T-helper 1 cell treated with Interleukin-12 subunit alpha and Interleukin-12 subunit beta and Interleukin-4 antibody, amounts not matched to agents 30 μg/mL and 1 μg/mL, for 36 hours (primary cell): ENCODE measurements around the gene OTUB2.

Experiments
- H3K27ac Mint-ChIP-seq: one replicate; pipeline ENCODE4 v1.8.0; 2021; ENCODE audit warnings: mild to moderate bottlenecking, mixed read lengths
- H3K27me3 Mint-ChIP-seq: one replicate; pipeline ENCODE4 v1.8.0; 2021; ENCODE audit warnings: low read depth, mixed read lengths
- H3K36me3 Mint-ChIP-seq: one replicate; pipeline ENCODE4 v1.8.0; 2021; ENCODE audit warnings: low read depth, mixed read lengths
- H3K4me1 Mint-ChIP-seq: one replicate; pipeline ENCODE4 v1.8.0; 2021; ENCODE audit warnings: low read depth, mixed read lengths
- H3K4me3 Mint-ChIP-seq: one replicate; pipeline ENCODE4 v1.8.0; 2021; ENCODE audit warnings: mild to moderate bottlenecking, moderate library complexity, mixed read lengths
- H3K9me3 Mint-ChIP-seq: one replicate; pipeline ENCODE4 v1.8.0; 2021; ENCODE audit warnings: mixed read lengths

The OTUB2 gene

GRCh38 chr14:94036313-94037167 lies 10.4 kb downstream of the OTUB2 start:
- H3K4me3 Mint-ChIP-seq = no peak overlapping the region
- no peak overlapping the region for H3K27ac Mint-ChIP-seq
- H3K27me3 Mint-ChIP-seq = no peaks in the 10 kb centered on the region
- H3K9me3 Mint-ChIP-seq = no peaks in the 10 kb centered on the region
- peaks cover 6% of the 10 kb centered on the region for H3K4me1 Mint-ChIP-seq
- H3K36me3 Mint-ChIP-seq = no peaks in the 10 kb centered on the region

GRCh38 chr14:94037954-94038353 lies 11.8 kb downstream of the OTUB2 start:
- Mint-ChIP-seq H3K27ac (no peak overlapping the region), H3K9me3 (no peaks in the 10 kb centered on the region), H3K27me3 (no peaks in the 10 kb centered on the region), H3K4me3 (no peak overlapping the region), H3K36me3 (no peaks in the 10 kb centered on the region), H3K4me1 (peaks cover 6% of the 10 kb centered on the region)

GRCh38 chr14:94038510-94038909 lies 12.4 kb downstream of the OTUB2 start:
- peaks cover 6% of the 10 kb centered on the region for H3K4me1 Mint-ChIP-seq
- H3K9me3 Mint-ChIP-seq = no peaks in the 10 kb centered on the region
- H3K4me3 Mint-ChIP-seq = no peak overlapping the region
- H3K27ac Mint-ChIP-seq = no peak overlapping the region
- no peaks in the 10 kb centered on the region for H3K27me3 Mint-ChIP-seq
- H3K36me3 Mint-ChIP-seq = peaks cover under 1% of the 10 kb centered on the region

- peaks cover 6% of the 10 kb centered on the region for H3K4me1 Mint-ChIP-seq
- no peak overlapping the region for H3K4me3 Mint-ChIP-seq
- no peaks in the 10 kb centered on the region for H3K27me3 Mint-ChIP-seq
- peaks cover 2% of the 10 kb centered on the region for H3K36me3 Mint-ChIP-seq
- H3K27ac Mint-ChIP-seq = no peak overlapping the region
- no peaks in the 10 kb centered on the region for H3K9me3 Mint-ChIP-seq
Measured at GRCh38 chr14:94038921-94039629, 12.9 kb downstream of the OTUB2 start.

GRCh38 chr14:94040247-94040646 lies 14.1 kb downstream of the OTUB2 start:
- H3K4me1 Mint-ChIP-seq = peaks cover 6% of the 10 kb centered on the region
- peaks cover 2% of the 10 kb centered on the region for H3K36me3 Mint-ChIP-seq
- no peaks in the 10 kb centered on the region for H3K27me3 Mint-ChIP-seq
- no peak overlapping the region for H3K27ac Mint-ChIP-seq
- H3K9me3 Mint-ChIP-seq = no peaks in the 10 kb centered on the region
- H3K4me3 Mint-ChIP-seq = no peak overlapping the region

- peaks cover 5% of the 10 kb centered on the region for H3K36me3 Mint-ChIP-seq
- H3K27ac Mint-ChIP-seq = no peak overlapping the region
- no peaks in the 10 kb centered on the region for H3K9me3 Mint-ChIP-seq
- peaks cover 6% of the 10 kb centered on the region for H3K4me1 Mint-ChIP-seq
- no peaks in the 10 kb centered on the region for H3K27me3 Mint-ChIP-seq
- H3K4me3 Mint-ChIP-seq = no peak overlapping the region
Measured at GRCh38 chr14:94040796-94041195, 14.7 kb downstream of the OTUB2 start.

- Mint-ChIP-seq H3K9me3 (no peaks in the 10 kb centered on the region), H3K27me3 (no peaks in the 10 kb centered on the region), H3K27ac (peak overlapping the region; percentile 41), H3K4me1 (peaks cover 1% of the 10 kb centered on the region), H3K4me3 (no peak overlapping the region), H3K36me3 (peaks cover 5% of the 10 kb centered on the region)
Measured at GRCh38 chr14:94041551-94042346, 15.6 kb downstream of the OTUB2 start.

- Mint-ChIP-seq H3K27me3 (no peaks in the 10 kb centered on the region), H3K9me3 (no peaks in the 10 kb centered on the region), H3K4me3 (no peak overlapping the region), H3K4me1 (no peaks in the 10 kb centered on the region), H3K36me3 (peaks cover 5% of the 10 kb centered on the region), H3K27ac (peak overlapping the region; percentile 41)
Measured at GRCh38 chr14:94042433-94043091, 16.4 kb downstream of the OTUB2 start.

- Mint-ChIP-seq H3K4me3 (no peak overlapping the region), H3K36me3 (peaks cover 11% of the 10 kb centered on the region), H3K27ac (no peak overlapping the region), H3K9me3 (no peaks in the 10 kb centered on the region), H3K4me1 (no peaks in the 10 kb centered on the region), H3K27me3 (no peaks in the 10 kb centered on the region)
Measured at GRCh38 chr14:94043111-94043755, 17.1 kb downstream of the OTUB2 start.

- no peaks in the 10 kb centered on the region for H3K4me1 Mint-ChIP-seq
- H3K4me3 Mint-ChIP-seq = no peak overlapping the region
- H3K9me3 Mint-ChIP-seq = no peaks in the 10 kb centered on the region
- H3K27ac Mint-ChIP-seq = no peak overlapping the region
- no peaks in the 10 kb centered on the region for H3K27me3 Mint-ChIP-seq
- peaks cover 12% of the 10 kb centered on the region for H3K36me3 Mint-ChIP-seq
Measured at GRCh38 chr14:94043756-94044475, 17.8 kb downstream of the OTUB2 start.

GRCh38 chr14:94044476-94045091 lies 18.4 kb downstream of the OTUB2 start:
- H3K27ac Mint-ChIP-seq = no peak overlapping the region

GRCh38 chr14:94045101-94045500 lies 19.0 kb downstream of the OTUB2 start:
- H3K4me3 Mint-ChIP-seq = no peak overlapping the region
- H3K9me3 Mint-ChIP-seq = no peaks in the 10 kb centered on the region
- H3K36me3 Mint-ChIP-seq = peaks cover 20% of the 10 kb centered on the region
- H3K27ac Mint-ChIP-seq = peak overlapping the region; percentile 26
- H3K4me1 Mint-ChIP-seq = no peaks in the 10 kb centered on the region
- no peaks in the 10 kb centered on the region for H3K27me3 Mint-ChIP-seq

More at GRCh38 chr14:94044476-94045091, 18.4 kb downstream of the OTUB2 start:
- peaks cover 17% of the 10 kb centered on the region for H3K36me3 Mint-ChIP-seq
- H3K4me3 Mint-ChIP-seq = no peak overlapping the region
- no peaks in the 10 kb centered on the region for H3K9me3 Mint-ChIP-seq
- no peaks in the 10 kb centered on the region for H3K4me1 Mint-ChIP-seq
- H3K27me3 Mint-ChIP-seq = no peaks in the 10 kb centered on the region
